Tibial artery (tissue), 4 donors: ENCODE measurements around the gene GFY.
"Not testable (repeated sequence)": the region's sequence is repeated elsewhere in the genome, so short reads cannot be mapped to it uniquely, and the experiment has no call there.

Experiments used
- DNase-seq, 2 donors: peaks; one replicate each; pipeline ENCODE4 v3.0.0-alpha.2; 2019
- H3K27ac ChIP-seq, 2 donors: fragments of 200-600 bp; sonication (generic) in 1 of 2; 1 replicate in 1 of 2; 2 replicates in 1 of 2; pipeline ENCODE4 v1.5.1; 2018 to 2019; ENCODE audit warnings: mild to moderate bottlenecking in 1 of 2
- H3K27me3 ChIP-seq, 2 donors: fragments of 200-600 bp; sonication (generic) in 1 of 2; one replicate each; pipeline versions ENCODE4 v1.5.1 to v1.6.0; 2016 to 2019
- H3K36me3 ChIP-seq, 3 donors: fragments of 200-600 bp; sonication (generic) in 2 of 3; one replicate each; pipeline ENCODE4 v1.5.1; 2016 to 2019; ENCODE audit warnings: mild to moderate bottlenecking in 2 of 3
- H3K4me1 ChIP-seq, 4 donors: fragments of 200-600 bp; sonication (generic) in 2 of 4; 1 replicate in 3 of 4; 2 replicates in 1 of 4; pipeline ENCODE4 v1.5.1; 2016 to 2019
- H3K4me3 ChIP-seq, 2 donors: fragments of 200-600 bp; sonication (generic) in 1 of 2; 1 replicate in 1 of 2; 2 replicates in 1 of 2; pipeline ENCODE4 v1.5.1; 2018 to 2019; ENCODE audit warnings: mild to moderate bottlenecking in 2 of 2
- H3K9me3 ChIP-seq, 3 donors: fragments of 200-600 bp; sonication (generic) in 1 of 3; one replicate each; pipeline ENCODE4 v1.5.1; 2016 to 2019
- CTCF ChIP-seq, 2 experiments: fragments of 200-600 bp in 1 of 2; fragments of 450-650 bp in 1 of 2; IDR thresholded peaks; one replicate each; pipeline ENCODE4 v1.5.1; 2017 to 2019; ENCODE audit warnings: antibody characterized with exemption in 2 of 2, mild to moderate bottlenecking in 1 of 2, moderate library complexity in 1 of 2
- intact Hi-C: fragments of 100-400 bp; cut with DNase I; formaldehyde crosslinking; loops from one replicate; pipeline ENCODE4 v1.15.0; 2023; ENCODE audit warnings: low total_unique reads

The GFY gene

DNA sequence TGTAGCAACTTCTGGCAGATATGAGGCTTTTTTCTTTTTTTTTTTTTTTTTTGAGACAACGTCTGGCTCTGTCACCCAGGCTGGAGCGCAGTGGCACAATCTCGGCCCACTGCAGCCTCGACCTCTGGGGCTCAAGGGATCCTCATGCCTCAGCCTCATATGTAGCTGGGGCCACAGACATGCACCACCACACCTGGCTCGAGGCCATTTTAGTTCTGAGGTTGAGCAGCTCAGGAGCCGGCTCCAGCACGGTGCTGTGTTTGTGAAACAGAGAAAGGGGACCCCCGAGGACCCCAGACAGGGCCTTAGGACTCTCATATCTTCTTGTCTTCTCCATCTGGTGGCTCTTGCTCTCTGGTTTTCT is 45.4 kb downstream of the GFY start:
- no peak overlapping the region for H3K27ac ChIP-seq
- TF ChIP-seq CTCF (IDR thresholded peaks at IDR 0.05): no peak

GRCh38 chr19:49472936-49473335 is 47.7 kb downstream of the GFY start:
- intact Hi-C loops: no loop called here
- Histone ChIP-seq H3K27ac (no peak overlapping the region), H3K36me3 (peaks cover 0 to 18% (median 3%) of the 10 kb centered on the region in 3 donors), H3K4me3 (no peak overlapping the region), H3K4me1 (peaks cover 0 to 22% (median 12%) of the 10 kb centered on the region in 4 donors), H3K27me3 (no peaks in the 10 kb centered on the region), H3K9me3 (no peaks in the 10 kb centered on the region)
- no peak for DNase-seq
- no peak for TF ChIP-seq CTCF (IDR thresholded peaks at IDR 0.05)

More for the DNA sequence above, 45.4 kb downstream of the GFY start:
- no peaks in the 10 kb centered on the region for H3K9me3 ChIP-seq
- no peaks in the 10 kb centered on the region for H3K27me3 ChIP-seq
- intact Hi-C loops: no loop called here
- DNase-seq: no peak
- H3K4me3 ChIP-seq: no peak overlapping the region
- H3K4me1 ChIP-seq: peaks cover 0 to 22% (median 12%) of the 10 kb centered on the region in 4 donors
- H3K36me3 ChIP-seq: peaks cover 0 to 34% (median 10%) of the 10 kb centered on the region in 3 donors

- DNase-seq, H3K9me3 ChIP-seq, H3K27me3 ChIP-seq, intact Hi-C loops: not testable (repeated sequence)
- H3K4me3 ChIP-seq: peak overlapping the region; percentile 61 to 73
- peaks cover 0 to 25% (median 12%) of the 10 kb centered on the region in 4 donors for H3K4me1 ChIP-seq
- peaks cover 0 to 13% (median 3%) of the 10 kb centered on the region in 3 donors for H3K36me3 ChIP-seq
- H3K27ac ChIP-seq: peak overlapping the region; percentile 69 to 80
Observed at GRCh38 chr19:49473501-49473867, 48.3 kb downstream of the GFY start.

DNA sequence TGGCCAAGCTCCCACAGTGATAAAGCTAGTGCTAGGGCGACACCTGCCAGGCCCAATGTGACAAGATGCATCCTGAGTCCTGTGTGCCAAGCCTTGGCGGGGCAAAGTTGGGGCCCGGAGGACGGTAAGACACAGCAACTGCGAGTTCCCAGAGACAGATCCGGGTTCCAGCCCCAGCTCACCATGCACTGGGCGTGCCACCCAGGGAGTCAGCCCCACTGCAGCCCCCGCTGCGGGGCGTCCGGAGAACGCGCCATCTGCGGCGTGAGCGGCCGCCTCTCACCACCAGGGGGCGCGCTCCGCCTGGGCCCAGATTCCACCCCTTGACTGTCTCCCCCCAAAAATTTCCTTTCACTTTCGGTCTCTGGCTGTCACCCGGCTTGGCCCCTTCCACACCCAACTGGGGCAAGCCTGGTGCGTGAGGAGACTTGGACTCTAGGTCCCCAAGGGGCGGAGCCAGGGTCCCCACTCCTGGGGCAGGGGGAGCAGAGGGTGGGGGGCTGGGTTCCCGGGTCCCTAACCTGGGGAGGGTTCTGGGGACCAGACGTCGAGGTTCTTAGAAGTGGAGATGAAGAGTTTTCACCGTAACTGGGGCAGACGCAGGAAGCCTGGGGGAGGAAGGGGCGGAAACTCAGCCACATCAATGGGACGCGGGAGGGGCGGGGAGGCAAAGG is 48.8 kb downstream of the GFY start, which contains the start of gene FLT3LG:
TSS of gene FLT3LG (plus strand) at position 348 of the 674 bp plus-strand sequence. CDS start 425 bp downstream, outside the sequence.
- peaks cover 0 to 8% (median 3%) of the 10 kb centered on the region in 3 donors for H3K36me3 ChIP-seq
- intact Hi-C loops: loop anchor here (2.0 kb wide), 1 partner anchor 73 kb away; no protein-coding TSS in a partner anchor
- DNase-seq: peak; percentile 74 to 90
- H3K9me3 ChIP-seq: no peaks in the 10 kb centered on the region
- H3K27me3 ChIP-seq: no peaks in the 10 kb centered on the region
- peak; percentile 97 to 99 for TF ChIP-seq CTCF (IDR thresholded peaks at IDR 0.05)
- peaks cover 0 to 22% (median 12%) of the 10 kb centered on the region in 4 donors for H3K4me1 ChIP-seq
- peak within 1 kb of the TSS; percentile 69 to 80 for H3K27ac ChIP-seq
- H3K4me3 ChIP-seq: peak within 1 kb of the TSS; percentile 61 to 73

DNA sequence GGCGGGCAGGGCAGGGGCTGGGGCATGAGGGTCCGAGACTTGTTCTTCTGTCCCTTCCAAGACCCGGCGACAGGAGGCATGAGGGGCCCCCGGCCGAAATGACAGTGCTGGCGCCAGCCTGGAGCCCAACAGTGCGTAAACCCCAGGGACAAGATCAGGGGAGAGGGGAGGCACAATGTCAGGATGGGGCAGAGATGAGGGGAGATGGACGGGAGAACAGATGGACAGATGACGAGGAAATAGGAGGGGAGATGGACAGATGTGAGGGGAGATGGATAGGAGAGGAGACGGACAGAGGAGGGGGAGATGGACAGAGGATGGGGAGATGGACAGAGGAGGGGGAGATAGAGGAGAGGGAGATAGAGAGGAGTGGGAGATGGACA is 49.3 kb downstream of the GFY start:
- no peaks in the 10 kb centered on the region for H3K9me3 ChIP-seq
- no peak for DNase-seq
- intact Hi-C loops: loop anchor here (2.0 kb wide), 1 partner anchor 72 kb away; no protein-coding TSS in a partner anchor
- no peaks in the 10 kb centered on the region for H3K27me3 ChIP-seq
- H3K4me1 ChIP-seq: peaks cover 0 to 20% (median 12%) of the 10 kb centered on the region in 4 donors
- TF ChIP-seq CTCF (IDR thresholded peaks at IDR 0.05): no peak
- H3K4me3 ChIP-seq: peak overlapping the region; percentile 61 to 73
- H3K27ac ChIP-seq: peak overlapping the region; percentile 69 to 80
- H3K36me3 ChIP-seq: peaks cover 0 to 6% (median 3%) of the 10 kb centered on the region in 3 donors

- no peaks in the 10 kb centered on the region for H3K9me3 ChIP-seq
- intact Hi-C loops: loop anchor here (2.0 kb wide), 1 partner anchor 71 kb away; no protein-coding TSS in a partner anchor
- DNase-seq: no peak
- TF ChIP-seq CTCF (IDR thresholded peaks at IDR 0.05): no peak
- H3K4me1 ChIP-seq: peaks cover 0 to 20% (median 12%) of the 10 kb centered on the region in 4 donors
- H3K27me3 ChIP-seq: no peaks in the 10 kb centered on the region
- H3K27ac ChIP-seq: peak overlapping the region; percentile 69 to 80
- peak overlapping the region in 1 of 2 donors; percentile 61 for H3K4me3 ChIP-seq
- peaks cover 0 to 5% (median under 1%) of the 10 kb centered on the region in 3 donors for H3K36me3 ChIP-seq
Observed at GRCh38 chr19:49475191-49475917, 50.2 kb downstream of the GFY start.
